HEK293T (cell line): Measurements from ENCODE around the gene NXPE3.

Experiments used
- FOXA1 ChIP-seq: fragments of 450-650 bp; IDR thresholded peaks from 2 replicates; pipeline ENCODE4 v1.6.1; 2016; ENCODE audit warnings: mild to moderate bottlenecking
- TARDBP ChIP-seq: fragments of 450-650 bp; IDR thresholded peaks from 2 replicates; pipeline ENCODE4 v1.6.1; 2016

- TF ChIP-seq FOXA1 (no peak), TARDBP (no peak)
These were observed 23.2 kb downstream of the NXPE3 start for GRCh38 chr3:101802179-101802578.
